Measurements from ENCODE around the gene AMOT. TPM values are rescaled to one million over a fixed set of nuclear protein-coding genes. Genes with fewer than 3 reads are reported as not detected.

AMOT gene
- total and polyA plus RNA-seq, 2 of the 4 experiments (the other 2 are of a cell fraction) = 4.7 to 9.1 TPM

DNA sequence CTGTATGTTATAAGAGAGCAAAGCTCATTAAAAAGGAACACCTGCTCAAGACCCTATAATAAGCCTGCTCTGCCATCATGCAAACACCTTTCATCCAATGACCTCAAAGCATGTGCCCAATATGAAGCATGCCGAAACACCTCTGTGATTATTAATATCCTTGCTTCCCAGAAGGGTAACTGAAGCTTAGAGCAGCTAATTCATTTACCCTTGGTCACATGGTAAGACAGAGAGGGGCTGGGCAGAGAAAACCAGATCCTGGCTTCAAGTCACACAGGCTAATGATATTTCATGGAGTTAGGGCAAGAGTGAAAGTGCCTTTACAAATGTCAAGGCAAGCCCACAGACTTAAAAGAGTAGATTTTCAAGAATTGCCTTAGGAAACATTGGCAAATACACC lies 5.6 kb downstream of the AMOT start:
- Histone ChIP-seq H4K20me1 (ENCODE audit: insufficient read depth, low read length) (no peaks in the 10 kb centered on the region), H2BK5ac (ENCODE audit: low read depth, low read length, poor library complexity, severe bottlenecking) (no peak overlapping the region), H3K4me2 (ENCODE audit: low read depth, low read length) (no peak overlapping the region), H3K9me1 (ENCODE audit: insufficient read depth, low read length) (no peaks in the 10 kb centered on the region), H3K9ac (ENCODE audit: low read depth, low read length) (no peak overlapping the region), H3K79me1 (ENCODE audit: low read depth in 1 of 2, low read length in 2 of 2) (peaks cover 2 to 4% of the 10 kb centered on the region in 2 experiments; a peak in 1 of 4 replicates), H3K23ac (ENCODE audit: low read depth, low read length) (no peak overlapping the region; the same call in 1 of the 2 replicates), H3K36me3 (ENCODE audit: control insufficient read depth, insufficient read depth, low read length) (no peaks in the 10 kb centered on the region), H2BK20ac (ENCODE audit: low read depth, low read length) (no peak overlapping the region), H4K91ac (ENCODE audit: insufficient read depth, low read depth, low read length) (no peak overlapping the region), H2BK15ac (ENCODE audit: low read depth, low read length) (no peak overlapping the region), H2AFZ (replicated peaks; ENCODE audit: low read length, poor library complexity) (no peak overlapping the region), H3K14ac (replicated peaks; ENCODE audit: low read depth, low read length) (no peak overlapping the region), H3K4me3 (ENCODE audit: insufficient read depth, low read depth, low read length) (no peak overlapping the region), H2AK5ac (ENCODE audit: low read depth, low read length) (no peak overlapping the region), H3K56ac (ENCODE audit: extremely low read depth, insufficient read depth, low read length) (no peak overlapping the region), H3K27ac (ENCODE audit: insufficient read depth, low read length) (no peak overlapping the region), H3K9me3 (ENCODE audit: control insufficient read depth, insufficient read depth, low read length) (no peaks in the 10 kb centered on the region), H3K27me3 (ENCODE audit: control insufficient read depth, insufficient read depth, low read length) (no peaks in the 10 kb centered on the region; the same call in 1 of the 2 replicates), H4K8ac (ENCODE audit: low read depth in 2 of 2, low read length in 2 of 2) (no peak overlapping the region), H3K4ac (ENCODE audit: low read depth, low read length) (no peak overlapping the region), H2AK9ac (replicated peaks; ENCODE audit: low read depth, low read length, poor library complexity) (no peak overlapping the region), H4K5ac (ENCODE audit: low read depth, low read length) (no peak overlapping the region; the same call in 1 of the 2 replicates), H3K18ac (ENCODE audit: low read depth, low read length) (0 out of 2 replicates have a peak overlapping the region, but pooled peaks have one; percentile 8), H3K4me1 (ENCODE audit: control insufficient read depth, insufficient read depth, low read length) (peaks cover 7% of the 10 kb centered on the region), H2BK120ac (ENCODE audit: low read depth, low read length) (peak overlapping the region; percentile 26; the same call in 1 of the 2 replicates)
- intact Hi-C loops (cut with micrococcal nuclease) = no loop called here
- in situ Hi-C loops (cut with MboI; ENCODE audit: low sequenced_read_pairs) = loop anchor here (25.0 kb wide), 1 partner anchor 1148 kb away; the partner anchor contains the start of gene ALG13
- ATAC-seq (ENCODE audit: low read depth) (no peak), DNase-seq (no peak)
- ChIA-PET POLR2A (ENCODE audit: unreplicated experiment) (no interaction called here), CTCF (no interaction called here)
- TF ChIP-seq MXI1 (IDR thresholded peaks at IDR 0.05; ENCODE audit: borderline replicate concordance, low read depth, low read length) (no peak), USF2 (IDR thresholded peaks at IDR 0.05; ENCODE audit: low read depth, low read length) (no peak), SMC3 (IDR thresholded peaks at IDR 0.05; ENCODE audit: low read depth, low read length) (no peak), CHD1 (IDR thresholded peaks at IDR 0.05; ENCODE audit: low read depth, low read length) (no peak), CTCF (conservative IDR thresholded peaks at IDR 0.05; ENCODE audit: low read depth, low read length) (no peak), MAFK (IDR thresholded peaks at IDR 0.05; ENCODE audit: low read depth, low read length) (no peak), CEBPB (IDR thresholded peaks at IDR 0.05; ENCODE audit: low read depth, low read length) (no peak)
- TF ChIP-seq, protein P1, sequence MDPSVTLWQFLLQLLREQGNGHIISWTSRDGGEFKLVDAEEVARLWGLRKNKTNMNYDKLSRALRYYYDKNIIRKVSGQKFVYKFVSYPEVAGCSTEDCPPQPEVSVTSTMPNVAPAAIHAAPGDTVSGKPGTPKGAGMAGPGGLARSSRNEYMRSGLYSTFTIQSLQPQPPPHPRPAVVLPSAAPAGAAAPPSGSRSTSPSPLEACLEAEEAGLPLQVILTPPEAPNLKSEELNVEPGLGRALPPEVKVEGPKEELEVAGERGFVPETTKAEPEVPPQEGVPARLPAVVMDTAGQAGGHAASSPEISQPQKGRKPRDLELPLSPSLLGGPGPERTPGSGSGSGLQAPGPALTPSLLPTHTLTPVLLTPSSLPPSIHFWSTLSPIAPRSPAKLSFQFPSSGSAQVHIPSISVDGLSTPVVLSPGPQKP (IDR thresholded peaks at IDR 0.05; ENCODE audit: borderline replicate concordance, low read depth, low read length) = no peak
- WGBS, 2 experiments (ENCODE audit: extremely low coverage in 2 of 2, insufficient read length in 1 of 2) = no CpG with 5 or more reads among the region's 1 CpG
- BruUV-seq (replicated peaks) = no TSS peak
- dilution Hi-C loops (cut with HindIII; ENCODE audit: low sequenced_read_pairs, unreplicated experiment) = no loop called here
